NCI-H2107 treated with DMSO at 0.1 percent for 48 hours (cell line): ENCODE results near the gene ATP8B4.
"Not testable (repeated sequence)": the region's sequence is repeated elsewhere in the genome, so short reads cannot be mapped to it uniquely, and the experiment has no call there.

Experiments used
- DNase-seq: peaks from one replicate; lab custom pipeline; 2025; ENCODE audit not compliant: unreplicated experiment; lab: John Stamatoyannopoulos, UW

Gene ATP8B4

GRCh38 chr15:50119063-50120040 is at the start of gene ATP8B4:
TSS of gene ATP8B4 (minus strand) at chr15:50119233. CDS start at chr15:50106966, 12,267 bp downstream.
- no peak for DNase-seq

GRCh38 chr15:50168379-50168778 is 49.3 kb upstream of the ATP8B4 start:
- DNase-seq: no peak

GRCh38 chr15:50167110-50167509 is 48.1 kb upstream of the ATP8B4 start:
- DNase-seq: no peak

GRCh38 chr15:50166216-50166615 is 47.2 kb upstream of the ATP8B4 start:
- no peak for DNase-seq

GRCh38 chr15:50164458-50164857 is 45.4 kb upstream of the ATP8B4 start:
- DNase-seq: no peak

- DNase-seq: no peak
These were observed 44.8 kb upstream of the ATP8B4 start for GRCh38 chr15:50163719-50164410.

GRCh38 chr15:50162969-50163718 is 44.1 kb upstream of the ATP8B4 start:
- no peak for DNase-seq

- DNase-seq: not testable (repeated sequence)
These were observed 39.2 kb upstream of the ATP8B4 start for GRCh38 chr15:50158236-50158635.

- no peak for DNase-seq
These were observed 32.4 kb upstream of the ATP8B4 start for GRCh38 chr15:50151476-50151875.

GRCh38 chr15:50150851-50151250 is 31.8 kb upstream of the ATP8B4 start:
- DNase-seq: no peak

GRCh38 chr15:50150349-50150748 is 31.3 kb upstream of the ATP8B4 start:
- DNase-seq: no peak

GRCh38 chr15:50149090-50149489 is 30.1 kb upstream of the ATP8B4 start:
- no peak for DNase-seq

GRCh38 chr15:50148362-50148963 is 29.4 kb upstream of the ATP8B4 start:
- peak; percentile 28 for DNase-seq

- DNase-seq: no peak
These were observed 27.6 kb upstream of the ATP8B4 start for GRCh38 chr15:50146632-50147031.

- peak; percentile 49 for DNase-seq
These were observed 26.4 kb upstream of the ATP8B4 start for GRCh38 chr15:50145451-50145872.

GRCh38 chr15:50144341-50145120 is 25.5 kb upstream of the ATP8B4 start:
- DNase-seq: no peak

- no peak for DNase-seq
These were observed 24.3 kb upstream of the ATP8B4 start for GRCh38 chr15:50143255-50143860.

GRCh38 chr15:50141856-50142255 is 22.8 kb upstream of the ATP8B4 start:
- no peak for DNase-seq

GRCh38 chr15:50140983-50141382 is 21.9 kb upstream of the ATP8B4 start:
- DNase-seq: no peak

- no peak for DNase-seq
These were observed 21.1 kb upstream of the ATP8B4 start for GRCh38 chr15:50140098-50140497.
